ENCODE results near the gene SF3A1.
"Not testable (repeated sequence)": the region's sequence is repeated elsewhere in the genome, so short reads cannot be mapped to it uniquely, and the experiment has no call there.

SF3A1 gene

DNA sequence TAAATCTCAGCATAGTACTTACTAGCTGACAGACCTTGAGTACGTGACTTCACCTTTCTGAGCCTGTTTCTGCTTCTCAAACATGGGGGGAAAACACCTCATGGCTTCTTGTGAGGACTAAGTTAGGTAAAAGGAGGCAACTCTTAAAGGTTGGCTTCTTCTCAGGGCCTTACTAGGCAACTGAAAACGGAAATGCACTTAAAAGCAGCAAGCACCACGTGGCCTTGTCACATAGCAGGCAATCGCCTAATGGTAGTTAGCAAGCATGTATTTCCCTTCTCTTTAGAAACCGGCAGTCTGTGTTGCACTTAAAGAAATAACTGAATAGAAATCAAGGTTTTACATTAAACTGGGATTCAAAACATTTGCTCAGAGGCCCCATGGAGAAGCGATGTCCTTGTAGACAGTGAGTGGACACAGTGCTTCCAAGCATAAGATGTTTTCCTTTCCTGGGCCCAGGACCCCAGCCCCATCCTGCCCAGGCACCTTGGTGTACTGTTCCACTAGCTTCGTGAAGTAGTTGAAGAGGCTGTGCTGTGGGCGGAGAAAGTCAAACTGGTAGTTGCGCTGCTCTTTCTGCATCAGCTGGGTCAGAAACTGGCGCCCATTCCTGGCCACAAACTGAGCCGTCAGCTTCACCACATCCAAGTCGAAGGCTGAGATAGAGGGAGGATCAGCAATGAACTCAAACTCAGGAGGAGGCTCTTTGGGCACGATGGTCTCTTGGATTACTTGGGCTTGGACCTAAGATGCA, 12.1 kb downstream of the SF3A1 start:
- Histone ChIP-seq H3K4me1 (ENCODE audit: insufficient read depth, poor library complexity, severe bottlenecking) (no peaks in the 10 kb centered on the region), H3K9me3 (ENCODE audit: severe bottlenecking) (no peaks in the 10 kb centered on the region), H3K36me3 (ENCODE audit: low read depth) (peaks cover 98% of the 10 kb centered on the region), H3K27me3 (ENCODE audit: insufficient read depth, poor library complexity, severe bottlenecking) (no peaks in the 10 kb centered on the region), H3K27ac (ENCODE audit: poor library complexity, severe bottlenecking) (no peak overlapping the region), H3K4me3 (ENCODE audit: severe bottlenecking) (no peak overlapping the region)
- DNase-seq (ENCODE audit: low spot score) = no peak
- ATAC-seq (ENCODE audit: low read depth) = no peak
- TF ChIP-seq CTCF (IDR thresholded peaks at IDR 0.05; ENCODE audit: poor library complexity, severe bottlenecking) = no peak

GRCh38 chr22:30340911-30341685, 15.6 kb downstream of the SF3A1 start:
- Histone ChIP-seq H3K27me3 (ENCODE audit: insufficient read depth, poor library complexity, severe bottlenecking) (no peaks in the 10 kb centered on the region), H3K4me1 (ENCODE audit: insufficient read depth, poor library complexity, severe bottlenecking) (no peaks in the 10 kb centered on the region), H3K4me3 (ENCODE audit: severe bottlenecking) (no peak overlapping the region), H3K9me3 (ENCODE audit: severe bottlenecking) (no peaks in the 10 kb centered on the region), H3K36me3 (ENCODE audit: low read depth) (peaks cover 97% of the 10 kb centered on the region), H3K27ac (ENCODE audit: poor library complexity, severe bottlenecking) (no peak overlapping the region)
- DNase-seq (ENCODE audit: low spot score) = no peak
- no peak for TF ChIP-seq CTCF (IDR thresholded peaks at IDR 0.05; ENCODE audit: poor library complexity, severe bottlenecking)
- ATAC-seq (ENCODE audit: low read depth) = no peak

GRCh38 chr22:30338802-30339201, 17.9 kb downstream of the SF3A1 start:
- ATAC-seq (ENCODE audit: low read depth) = no peak
- no peak for DNase-seq (ENCODE audit: low spot score)
- H3K27ac ChIP-seq (ENCODE audit: poor library complexity, severe bottlenecking) = no peak overlapping the region
- no peak for TF ChIP-seq CTCF (IDR thresholded peaks at IDR 0.05; ENCODE audit: poor library complexity, severe bottlenecking)
- no peaks in the 10 kb centered on the region for H3K9me3 ChIP-seq (ENCODE audit: severe bottlenecking)
- H3K27me3 ChIP-seq (ENCODE audit: insufficient read depth, poor library complexity, severe bottlenecking) = no peaks in the 10 kb centered on the region
- H3K4me3 ChIP-seq (ENCODE audit: severe bottlenecking) = no peak overlapping the region
- H3K36me3 ChIP-seq (ENCODE audit: low read depth) = peaks cover 97% of the 10 kb centered on the region
- no peaks in the 10 kb centered on the region for H3K4me1 ChIP-seq (ENCODE audit: insufficient read depth, poor library complexity, severe bottlenecking)

GRCh38 chr22:30338341-30338740, 18.4 kb downstream of the SF3A1 start:
- peaks cover 97% of the 10 kb centered on the region for H3K36me3 ChIP-seq (ENCODE audit: low read depth)
- not testable (repeated sequence) for H3K27ac ChIP-seq (ENCODE audit: poor library complexity, severe bottlenecking); H3K9me3 ChIP-seq (ENCODE audit: severe bottlenecking); ATAC-seq (ENCODE audit: low read depth); H3K27me3 ChIP-seq (ENCODE audit: insufficient read depth, poor library complexity, severe bottlenecking); DNase-seq (ENCODE audit: low spot score); H3K4me1 ChIP-seq (ENCODE audit: insufficient read depth, poor library complexity, severe bottlenecking); H3K4me3 ChIP-seq (ENCODE audit: severe bottlenecking)

DNA sequence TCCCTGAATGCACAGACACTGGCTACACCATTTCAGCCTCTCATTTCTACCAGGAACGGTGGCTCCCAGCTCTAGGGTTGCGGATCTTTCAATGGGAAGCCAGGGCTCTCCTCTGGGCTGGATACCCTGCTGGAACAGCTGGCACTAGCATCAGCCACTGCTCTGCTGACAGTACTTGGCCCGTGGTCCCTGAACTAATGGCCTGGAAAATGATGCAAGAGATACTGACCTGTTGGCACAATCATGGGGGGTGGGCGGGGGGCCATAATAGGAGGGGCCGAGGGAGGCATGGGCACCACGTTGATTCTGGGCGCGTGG, 19.3 kb downstream of the SF3A1 start:
- Histone ChIP-seq H3K4me1 (ENCODE audit: insufficient read depth, poor library complexity, severe bottlenecking) (no peaks in the 10 kb centered on the region), H3K27me3 (ENCODE audit: insufficient read depth, poor library complexity, severe bottlenecking) (no peaks in the 10 kb centered on the region), H3K9me3 (ENCODE audit: severe bottlenecking) (no peaks in the 10 kb centered on the region), H3K4me3 (ENCODE audit: severe bottlenecking) (no peak overlapping the region), H3K36me3 (ENCODE audit: low read depth) (peaks cover 97% of the 10 kb centered on the region), H3K27ac (ENCODE audit: poor library complexity, severe bottlenecking) (no peak overlapping the region)
- TF ChIP-seq CTCF (IDR thresholded peaks at IDR 0.05; ENCODE audit: poor library complexity, severe bottlenecking) = no peak
- ATAC-seq (ENCODE audit: low read depth) (no peak), DNase-seq (ENCODE audit: low spot score) (no peak)
